HG02571 (cell line): ENCODE measurements around the gene TTC17.
"Not testable (repeated sequence)": the region's sequence is repeated elsewhere in the genome, so short reads cannot be mapped to it uniquely, and the experiment has no call there.

Experiments used
- ATAC-seq: cut with Tn5 transposase; IDR thresholded peaks from one replicate; pipeline ENCODE4 v1.9.1; 2021; ENCODE audit warnings: mild to moderate bottlenecking, moderate library complexity; ENCODE audit not compliant: unreplicated experiment

Gene TTC17

DNA sequence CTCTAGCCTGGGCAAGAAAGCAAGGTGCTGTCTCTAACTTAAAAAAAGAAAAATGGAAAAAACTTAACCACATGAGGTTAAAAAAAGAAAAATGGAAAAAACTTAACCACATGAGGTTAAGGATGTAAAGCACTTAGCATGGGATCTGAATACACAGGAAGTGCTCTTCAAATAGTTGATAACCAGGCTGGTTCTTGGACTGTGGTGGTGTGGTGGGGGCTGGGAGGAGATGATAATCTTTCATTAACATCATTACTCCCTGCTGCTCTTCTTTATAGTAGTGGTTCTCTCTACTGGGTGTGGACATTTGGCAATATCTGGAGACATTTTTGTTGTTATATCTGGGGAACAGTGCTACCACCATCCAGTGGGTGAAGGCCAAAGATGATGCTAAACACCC is 88.4 kb downstream of the TTC17 start:
- no peak for ATAC-seq

DNA sequence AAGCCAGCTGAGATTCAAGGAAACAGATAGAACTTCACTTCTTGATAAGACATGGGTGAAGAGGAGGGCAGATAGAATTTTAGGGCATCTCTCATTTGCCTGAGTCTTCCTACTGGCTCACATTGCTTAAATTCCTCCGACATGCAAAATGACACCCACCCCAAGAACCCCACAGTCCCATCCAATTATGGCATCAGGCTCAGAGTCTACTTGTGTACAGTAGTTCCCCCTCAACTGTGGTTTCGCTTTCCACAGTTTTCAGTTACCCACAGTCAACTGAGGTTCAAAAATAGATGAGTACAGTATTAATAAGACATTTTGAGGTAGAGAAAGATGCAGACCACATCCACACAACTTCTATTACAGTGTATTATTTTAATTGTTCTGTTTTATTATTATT is 99.8 kb downstream of the TTC17 start:
- no peak for ATAC-seq

DNA sequence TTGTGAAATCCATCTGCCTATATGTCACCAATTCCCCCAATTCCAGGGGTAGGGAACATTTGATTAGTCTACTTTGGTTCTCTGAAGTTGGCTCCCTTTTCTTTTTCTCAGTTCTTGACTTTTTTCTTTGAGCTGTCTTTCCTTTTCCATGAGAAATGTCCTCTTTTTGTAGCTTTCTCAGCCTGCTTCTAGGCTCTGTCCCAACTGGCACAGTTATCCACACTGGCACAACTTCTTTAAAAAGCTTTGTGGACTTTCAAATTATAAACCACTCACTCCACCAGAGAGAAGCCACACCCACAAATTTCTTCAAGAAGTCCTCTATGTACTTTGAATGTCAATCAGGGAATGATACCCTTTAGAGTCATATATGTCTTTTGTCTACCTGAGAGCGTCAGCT is 100.5 kb downstream of the TTC17 start:
- no peak for ATAC-seq

DNA sequence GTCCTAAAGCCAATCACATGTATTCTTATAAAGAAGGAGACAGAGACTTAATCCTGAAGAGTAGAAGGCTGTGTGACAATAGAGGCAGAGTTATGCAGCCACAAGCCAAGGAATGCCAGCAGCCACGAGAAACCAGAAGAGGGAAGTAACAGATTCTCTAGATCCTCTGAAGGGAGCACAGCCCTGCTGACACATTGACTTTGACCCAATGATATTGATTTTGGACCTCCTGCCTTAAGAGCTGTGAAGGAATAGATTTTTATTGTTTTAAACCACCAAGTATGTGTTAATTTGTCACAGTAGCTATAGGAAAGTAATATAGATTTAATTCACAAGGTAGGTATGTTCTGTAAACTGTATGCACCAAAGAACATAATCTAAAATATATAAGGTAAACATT is 103.6 kb downstream of the TTC17 start:
- no peak for ATAC-seq

DNA sequence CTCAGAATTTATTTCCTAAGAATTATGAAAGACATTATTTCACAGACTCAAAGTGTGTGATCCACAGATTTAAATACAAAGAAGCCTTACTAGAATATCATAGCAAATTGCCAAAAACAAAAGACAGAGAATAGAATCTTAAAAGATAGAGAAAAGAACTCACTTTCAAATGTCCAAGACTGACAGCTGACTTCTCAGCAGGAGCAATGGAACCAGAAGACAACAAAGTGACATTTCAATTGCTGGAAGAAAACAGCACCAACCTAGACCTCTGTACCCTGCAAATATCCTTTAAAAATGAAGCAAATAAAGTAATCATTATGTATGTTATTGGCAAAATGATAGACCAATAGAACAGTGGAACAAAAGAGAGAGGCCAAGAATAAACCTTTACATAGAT is 109.2 kb downstream of the TTC17 start:
- no peak for ATAC-seq

DNA sequence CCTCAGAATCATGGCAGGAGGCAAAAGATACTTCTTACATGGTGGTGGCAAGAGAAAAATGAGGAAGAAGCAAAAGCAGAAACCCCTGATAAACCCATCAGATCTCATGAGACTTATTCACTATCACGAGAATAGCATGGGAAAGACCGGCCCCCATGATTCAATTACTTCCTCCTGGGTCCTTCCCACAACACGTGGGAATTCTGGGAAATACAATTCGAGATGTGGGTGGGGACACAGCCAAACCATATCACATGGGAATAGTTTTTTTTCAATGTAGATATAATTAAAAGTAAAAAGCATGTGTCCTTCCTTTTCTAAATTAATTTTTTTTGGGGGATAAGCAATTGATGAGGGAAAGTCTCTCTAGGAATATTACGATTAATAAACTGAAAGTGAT is 118.8 kb downstream of the TTC17 start:
- ATAC-seq = not testable (repeated sequence)

DNA sequence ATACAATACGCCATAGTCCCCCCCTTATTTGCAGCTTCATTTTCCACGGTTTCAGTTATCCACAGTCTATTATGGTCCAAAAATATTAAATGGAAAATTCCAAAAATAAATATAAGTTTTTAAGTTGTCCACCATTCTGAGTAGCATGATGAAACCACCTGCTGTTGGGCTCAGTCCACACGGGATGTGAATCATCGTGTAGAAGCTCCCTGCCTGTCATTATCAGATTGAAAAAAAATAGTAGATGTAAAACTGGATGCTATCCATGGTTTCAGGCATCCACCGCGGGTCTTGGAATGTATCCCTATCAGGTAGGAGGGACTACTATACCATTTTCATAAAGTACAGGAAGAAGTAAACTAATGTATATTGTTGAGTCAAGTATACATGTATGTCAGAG is 127.4 kb downstream of the TTC17 start:
- ATAC-seq = no peak

DNA sequence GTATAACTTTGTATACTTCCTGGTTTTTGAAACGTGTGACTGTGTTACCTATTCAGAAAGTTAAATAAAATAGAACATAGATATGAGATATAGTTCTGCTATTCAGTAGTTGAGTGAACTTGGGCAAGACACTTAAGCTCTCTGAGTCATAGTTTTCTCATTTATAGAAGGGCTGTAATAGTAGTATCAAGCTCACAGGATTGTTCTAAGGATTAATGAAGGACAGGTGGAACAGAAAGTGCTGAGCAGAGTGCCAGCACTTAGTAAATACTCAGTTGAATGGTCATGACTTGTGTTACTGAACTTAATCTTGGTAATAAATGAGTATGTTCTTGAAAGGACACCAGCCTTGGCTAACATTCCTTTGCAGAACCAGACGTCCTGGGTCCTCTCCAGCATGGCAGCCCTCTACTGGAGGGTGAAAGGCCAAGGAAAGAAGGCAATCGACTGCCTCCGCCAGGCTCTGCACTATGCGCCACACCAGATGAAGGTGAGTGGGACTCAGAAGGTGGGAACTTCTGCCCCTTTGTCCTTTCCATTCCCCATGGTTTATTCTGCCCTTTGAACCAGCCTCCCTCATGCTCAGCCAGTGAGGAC is 131.2 kb downstream of the TTC17 start:
- no peak for ATAC-seq

DNA sequence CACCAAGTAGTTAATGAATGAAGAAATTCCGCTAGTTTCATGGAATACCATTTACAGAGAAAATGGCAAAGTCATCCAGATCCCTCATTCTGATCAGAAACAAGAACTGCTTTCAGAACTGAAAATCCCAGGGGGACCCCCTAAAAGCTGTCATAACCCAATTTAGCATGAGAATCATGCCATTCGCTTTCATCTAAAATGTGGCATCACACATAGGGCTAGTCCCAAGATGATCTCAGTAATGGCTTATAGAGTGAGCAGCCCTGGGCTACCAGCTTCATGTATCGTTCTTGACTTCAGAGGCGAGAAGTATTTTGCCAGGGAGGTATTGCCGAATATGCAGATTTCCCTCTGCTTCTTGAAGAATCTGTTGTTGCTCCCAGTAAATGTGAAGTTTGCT is 134.0 kb downstream of the TTC17 start:
- no peak for ATAC-seq

DNA sequence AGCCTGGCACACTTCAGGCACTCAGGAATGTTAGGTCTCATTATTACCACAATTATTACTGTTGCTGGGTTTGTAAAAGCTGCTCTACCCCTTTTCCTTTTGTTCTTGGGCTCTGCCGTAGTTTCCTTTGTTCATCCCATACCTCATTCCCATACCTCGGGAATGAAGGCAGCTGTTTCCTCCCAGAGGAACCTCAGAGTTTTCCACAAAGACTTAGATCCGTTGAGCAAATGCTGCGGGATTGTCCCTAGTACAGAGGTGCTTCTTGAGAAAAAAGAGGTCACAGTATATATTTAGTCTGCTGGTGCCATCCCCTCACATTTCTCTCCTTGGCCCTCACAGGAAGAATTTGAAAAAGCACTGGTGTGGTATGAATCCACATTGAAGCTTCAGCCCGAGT is 134.7 kb downstream of the TTC17 start:
- no peak for ATAC-seq

DNA sequence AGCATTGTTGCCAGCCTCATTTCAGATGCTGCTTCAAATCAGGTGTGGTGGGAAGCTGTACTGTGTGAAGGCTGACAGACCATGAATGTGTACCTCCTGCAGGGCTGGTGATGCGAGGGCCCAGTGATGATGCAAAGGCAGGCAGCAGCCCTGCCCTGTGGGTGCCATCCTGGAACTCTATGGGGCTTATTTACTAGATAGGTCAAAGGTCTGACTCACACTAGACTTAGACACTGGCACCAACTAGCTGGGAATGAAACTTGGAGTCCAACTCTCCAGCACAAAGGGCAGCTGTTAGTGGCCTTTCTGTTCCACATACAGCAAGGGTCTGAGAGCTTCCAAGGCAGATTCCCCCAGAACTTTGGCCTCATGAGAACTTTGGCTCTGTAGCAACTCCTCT is 138.4 kb downstream of the TTC17 start:
- no peak for ATAC-seq

DNA sequence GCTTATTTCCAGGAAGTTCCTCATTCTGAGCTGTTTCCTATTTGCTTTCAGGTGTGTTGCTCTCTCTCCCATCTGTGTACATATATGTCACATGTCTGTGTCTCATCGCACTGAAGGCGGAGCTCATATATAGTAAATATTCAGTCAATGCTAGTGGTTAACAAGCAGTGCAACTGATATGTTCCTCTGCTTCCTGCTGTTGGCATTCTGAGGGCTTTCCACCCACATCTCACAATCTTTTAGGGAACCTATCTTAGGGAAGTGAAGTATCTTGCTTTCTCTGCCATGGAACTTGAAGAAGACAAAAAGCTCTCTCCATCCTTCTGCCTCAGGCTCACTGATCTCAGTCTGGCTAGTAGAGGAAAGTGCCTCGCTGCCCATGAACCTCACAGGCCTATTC is 139.8 kb downstream of the TTC17 start:
- ATAC-seq = no peak

DNA sequence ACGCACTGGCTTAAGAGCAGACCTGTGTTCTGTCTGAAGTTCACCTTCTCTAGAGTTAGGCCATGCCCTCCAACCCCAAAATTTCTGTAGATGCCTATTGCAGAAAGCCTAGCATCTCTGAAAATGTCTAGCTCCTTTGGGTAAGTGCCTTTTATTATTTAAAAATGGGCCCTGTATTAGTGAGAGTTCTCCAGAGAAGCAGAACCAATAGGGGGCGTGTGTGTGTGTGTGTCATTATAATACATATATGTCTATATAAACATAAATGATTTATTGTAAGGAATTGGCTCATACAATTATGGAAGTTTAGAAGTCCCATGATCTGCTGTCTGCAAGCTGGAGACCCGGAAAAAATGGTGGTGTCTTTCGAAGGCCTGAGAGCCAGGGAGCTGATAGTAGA is 144.7 kb downstream of the TTC17 start:
- ATAC-seq = no peak

DNA sequence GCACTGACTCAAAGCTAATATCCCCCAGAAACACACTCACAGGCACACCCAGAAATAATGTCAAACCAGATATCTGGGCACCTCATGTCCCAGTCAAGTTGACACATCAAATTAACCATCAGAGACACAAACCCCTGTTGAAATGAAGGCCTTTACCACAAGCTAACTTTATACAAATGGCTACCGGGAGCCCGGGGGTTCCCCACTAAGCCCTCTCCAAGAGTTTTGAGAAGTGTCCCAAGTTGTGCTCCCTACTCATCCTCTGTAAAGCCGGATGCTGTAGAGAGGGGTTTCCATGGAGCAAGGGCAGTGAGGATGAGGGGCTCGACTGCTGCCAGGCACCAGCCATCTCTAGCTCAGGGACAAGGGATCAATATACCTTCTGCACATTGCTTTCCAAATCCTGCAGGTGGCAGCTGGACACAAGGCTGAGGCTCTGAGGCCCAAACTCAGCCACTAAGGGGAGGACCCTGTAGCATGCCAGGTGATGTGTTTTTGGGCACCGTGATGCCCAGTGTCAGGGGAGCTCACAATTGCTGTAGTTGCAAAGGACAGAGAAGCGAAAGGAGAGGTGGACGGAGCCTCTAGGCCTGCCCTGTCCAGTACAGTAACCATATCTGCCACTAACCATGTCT is 145.7 kb downstream of the TTC17 start:
- no peak for ATAC-seq

DNA sequence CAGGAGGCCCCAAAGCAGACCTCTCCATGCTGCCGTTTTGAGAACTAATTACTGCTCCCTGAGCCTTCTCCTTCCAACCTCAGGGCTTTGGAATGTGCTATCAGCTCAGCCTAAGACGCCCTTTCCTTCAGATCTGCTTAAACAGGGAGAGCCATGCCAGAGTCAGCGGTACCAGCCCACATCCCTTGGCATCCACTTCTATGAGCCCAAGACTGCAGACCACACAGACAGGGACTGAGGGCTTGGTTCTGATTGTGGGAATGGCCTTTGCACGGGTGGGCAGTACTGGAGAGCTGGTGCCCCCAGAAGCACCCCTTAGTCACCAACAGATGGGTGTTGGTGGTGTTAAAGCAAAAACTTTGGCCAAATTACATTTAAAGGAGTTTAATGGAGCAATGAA is 146.5 kb downstream of the TTC17 start:
- no peak for ATAC-seq

DNA sequence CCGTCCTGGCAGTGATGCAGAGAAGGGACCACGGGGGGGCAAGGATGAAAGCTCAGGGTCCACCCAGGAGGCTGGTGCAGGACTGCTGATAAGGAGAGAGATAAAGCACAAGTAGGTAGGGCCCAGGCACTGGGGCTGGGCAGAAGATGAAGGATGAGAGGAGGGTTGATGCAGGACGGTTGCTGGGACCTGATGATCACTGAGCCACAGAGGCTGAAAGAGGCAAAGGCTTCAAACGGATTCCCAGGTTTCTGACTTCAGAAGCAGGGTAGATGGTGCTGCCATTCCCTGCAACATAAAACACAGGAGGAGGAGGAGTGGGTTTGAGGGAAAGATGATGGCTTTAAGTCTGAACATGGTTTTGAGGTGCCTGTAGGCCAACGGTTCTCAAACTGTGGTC is 148.5 kb downstream of the TTC17 start:
- ATAC-seq = no peak

DNA sequence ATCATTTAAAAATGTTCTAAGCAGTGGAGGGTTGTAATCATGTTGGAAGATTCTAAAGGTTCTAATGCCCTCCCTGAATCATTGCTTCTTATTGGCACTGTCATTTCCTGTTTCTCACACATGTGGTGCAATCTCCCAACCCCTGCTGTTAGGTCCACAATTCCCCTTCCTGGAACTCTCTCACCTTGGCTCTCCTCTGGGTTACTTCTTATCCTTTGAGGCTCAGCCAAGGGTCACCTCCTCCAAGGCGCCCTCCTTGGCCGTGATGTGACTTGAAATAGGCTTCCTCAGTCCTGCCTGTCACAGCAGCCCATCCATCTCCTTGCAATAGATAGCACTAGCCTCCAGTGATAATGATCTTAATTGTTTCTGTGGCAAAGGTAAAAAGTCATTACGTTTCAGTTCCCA is 149.8 kb downstream of the TTC17 start:
- no peak for ATAC-seq

DNA sequence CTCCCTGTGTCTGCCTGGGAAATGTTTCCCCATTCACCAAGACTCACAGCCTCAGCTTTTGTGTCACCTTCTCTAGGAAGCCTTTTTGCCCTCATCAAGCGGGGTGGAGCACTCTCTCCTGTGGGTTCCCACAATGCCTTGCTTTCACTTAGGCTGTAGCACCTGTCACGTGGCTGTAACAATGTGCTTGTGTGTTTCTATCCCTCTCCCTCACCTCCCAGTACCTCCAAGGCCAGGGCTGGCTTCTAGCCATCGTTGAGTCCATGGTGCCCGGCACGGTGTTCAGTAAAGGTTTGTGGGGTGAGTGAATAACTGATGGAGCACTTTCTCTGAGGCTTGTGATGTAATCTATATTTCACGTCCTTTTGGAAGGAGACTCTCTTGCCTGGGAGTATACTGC is 153.2 kb downstream of the TTC17 start:
- ATAC-seq = no peak

DNA sequence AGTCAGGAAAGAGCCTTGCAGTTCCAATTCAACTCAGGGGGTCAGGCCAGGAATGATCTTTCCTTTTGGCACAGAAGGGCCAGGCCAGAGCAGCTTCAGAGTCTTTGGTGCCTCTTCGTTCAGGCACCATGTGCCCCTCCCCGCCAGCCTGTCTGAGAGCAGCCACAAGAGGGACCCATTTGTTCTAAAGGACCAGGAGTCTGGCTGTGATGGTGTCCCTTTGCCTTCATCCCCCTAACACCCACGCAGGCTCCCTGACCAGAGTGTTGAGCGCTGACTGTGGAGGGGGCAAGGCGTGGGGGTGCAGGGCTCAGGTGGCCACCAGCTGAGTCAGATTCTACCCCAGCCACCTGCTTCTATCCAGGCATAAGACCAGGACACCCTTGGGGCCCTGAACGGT is 156.4 kb downstream of the TTC17 start:
- ATAC-seq = no peak

DNA sequence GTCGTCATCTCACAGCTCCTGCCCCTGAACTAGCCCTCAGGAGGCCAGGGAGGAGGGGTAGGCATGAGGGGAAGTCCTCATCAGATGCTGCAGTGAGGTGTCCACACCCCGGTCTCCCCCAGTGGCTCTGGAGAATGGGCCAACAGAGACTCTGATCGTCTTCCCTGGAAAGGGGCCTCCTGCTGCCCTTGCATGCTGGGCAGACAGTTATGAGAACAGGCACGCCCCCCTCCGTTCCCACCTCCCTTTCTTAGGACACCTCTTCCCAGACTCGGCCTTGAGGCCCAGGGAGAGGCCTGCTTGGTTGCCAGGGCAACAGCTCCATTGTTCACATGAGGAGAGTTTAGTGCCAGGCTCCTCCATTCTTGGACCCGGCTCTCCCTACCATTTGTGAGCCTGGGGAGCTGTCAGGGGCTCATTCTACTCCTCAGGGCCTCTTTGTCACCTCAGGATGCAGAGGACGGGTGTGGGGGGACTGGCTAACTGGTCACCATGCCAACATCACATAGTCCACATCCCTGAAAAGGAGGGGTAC is 157.7 kb downstream of the TTC17 start:
- ATAC-seq = no peak

DNA sequence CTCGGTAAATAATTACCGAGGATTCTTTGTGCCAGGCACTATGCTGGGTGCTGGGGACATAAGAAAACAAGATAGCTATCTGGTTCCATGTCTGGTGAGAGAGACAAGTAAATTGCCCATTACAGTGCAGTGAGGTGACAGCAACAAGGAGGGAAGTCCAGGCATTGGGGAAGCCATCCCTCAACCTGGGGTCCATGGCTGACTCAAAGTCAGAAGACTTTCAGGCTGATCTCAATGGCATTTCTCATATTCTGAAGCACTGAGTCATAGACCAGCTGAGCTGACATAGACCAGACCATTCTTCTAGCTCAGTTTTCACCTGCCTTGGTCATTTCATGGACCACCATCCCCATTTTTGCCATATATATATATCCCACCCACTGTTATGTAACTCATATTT is 158.8 kb downstream of the TTC17 start:
- no peak for ATAC-seq

DNA sequence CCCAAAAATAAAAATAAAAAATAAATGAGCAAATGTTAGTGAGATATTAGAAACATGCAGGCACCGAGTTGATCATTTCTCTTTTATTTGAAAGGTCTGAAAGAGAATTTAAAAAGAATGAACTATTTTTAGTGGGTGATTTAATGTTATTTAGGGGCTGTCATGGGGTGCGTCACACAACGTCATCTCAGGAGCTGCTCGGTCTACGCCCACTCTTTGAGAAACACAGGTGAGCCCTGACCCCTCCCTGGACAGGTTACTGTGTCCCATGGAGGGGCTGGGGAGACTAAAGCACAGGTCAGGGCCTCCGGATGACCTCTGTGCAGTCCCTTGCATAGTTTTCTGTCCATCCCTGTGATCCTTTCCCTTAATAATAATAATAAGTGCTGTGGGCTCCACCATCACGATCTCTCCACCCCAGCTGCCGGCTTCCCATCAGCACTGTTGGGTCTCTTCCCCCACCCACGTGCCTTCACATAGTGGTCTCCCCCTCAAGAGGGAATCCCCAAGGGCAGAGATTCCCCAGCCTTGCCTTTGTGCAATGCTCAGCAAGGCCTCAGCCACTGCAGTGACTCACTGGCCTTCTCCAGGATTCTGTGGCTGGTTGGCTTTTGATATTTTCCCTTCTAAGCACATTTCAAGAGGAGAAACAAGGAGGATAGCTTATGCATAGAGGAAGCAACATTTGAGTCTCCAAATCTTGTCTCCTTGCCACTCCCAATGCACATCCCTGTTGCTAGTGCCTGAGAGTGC is 159.9 kb downstream of the TTC17 start:
- no peak for ATAC-seq
